ENCODE measurements around the gene OLFM2.
"Not testable (repeated sequence)": the region's sequence is repeated elsewhere in the genome, so short reads cannot be mapped to it uniquely, and the experiment has no call there.

OLFM2 gene

GRCh38 chr19:9943744-9944143 is 7.4 kb upstream of the OLFM2 start:
- no peak for DNase-seq (ENCODE audit: low read depth in 2 of 2)

- DNase-seq (ENCODE audit: low read depth in 2 of 2) = no peak
Measured at GRCh38 chr19:9941671-9942070, 5.4 kb upstream of the OLFM2 start.

- no peak for DNase-seq (ENCODE audit: low read depth in 2 of 2)
Measured at GRCh38 chr19:9941231-9941630, 4.9 kb upstream of the OLFM2 start.

- no peak for DNase-seq (ENCODE audit: low read depth in 2 of 2)
Measured at GRCh38 chr19:9940778-9941177, 4.5 kb upstream of the OLFM2 start.

GRCh38 chr19:9939301-9939913 is 3.1 kb upstream of the OLFM2 start:
- DNase-seq (ENCODE audit: low read depth in 2 of 2) = no peak

- no peak for DNase-seq (ENCODE audit: low read depth in 2 of 2)
Measured at GRCh38 chr19:9937001-9937411, 691 bp upstream of the OLFM2 start.

GRCh38 chr19:9935506-9936325 is 599 bp downstream of the OLFM2 start:
- no peak for DNase-seq (ENCODE audit: low read depth in 2 of 2)

GRCh38 chr19:9934132-9934950 is 2.0 kb downstream of the OLFM2 start:
- DNase-seq (ENCODE audit: low read depth in 2 of 2) = peak; percentile 77 to 96

GRCh38 chr19:9932835-9933234 is 3.5 kb downstream of the OLFM2 start:
- DNase-seq (ENCODE audit: low read depth in 2 of 2) = no peak

GRCh38 chr19:9931629-9932028 is 4.7 kb downstream of the OLFM2 start:
- DNase-seq (ENCODE audit: low read depth in 2 of 2) = no peak

GRCh38 chr19:9923440-9923839 is 12.9 kb downstream of the OLFM2 start:
- DNase-seq (ENCODE audit: low read depth in 2 of 2) = no peak

GRCh38 chr19:9922782-9923379 is 13.4 kb downstream of the OLFM2 start:
- not testable (repeated sequence) for DNase-seq (ENCODE audit: low read depth in 2 of 2)

- DNase-seq (ENCODE audit: low read depth in 2 of 2) = no peak
Measured at GRCh38 chr19:9917321-9917720, 19.0 kb downstream of the OLFM2 start.

- no peak for DNase-seq (ENCODE audit: low read depth in 2 of 2)
Measured at GRCh38 chr19:9916719-9917118, 19.6 kb downstream of the OLFM2 start.

- DNase-seq (ENCODE audit: low read depth in 2 of 2) = peak; percentile 70 to 81
Measured at GRCh38 chr19:9914315-9915207, 21.8 kb downstream of the OLFM2 start.

- no peak for DNase-seq (ENCODE audit: low read depth in 2 of 2)
Measured at GRCh38 chr19:9914001-9914314, 22.4 kb downstream of the OLFM2 start.

GRCh38 chr19:9913237-9914000 is 22.9 kb downstream of the OLFM2 start:
- DNase-seq (ENCODE audit: low read depth in 2 of 2) = no peak

- DNase-seq (ENCODE audit: low read depth in 2 of 2) = no peak
Measured at GRCh38 chr19:9912551-9913236, 23.6 kb downstream of the OLFM2 start.

- no peak for DNase-seq (ENCODE audit: low read depth in 2 of 2)
Measured at GRCh38 chr19:9911524-9912185, 24.7 kb downstream of the OLFM2 start.

Data from stimulated activated CD4-positive, alpha-beta T cell treated with anti-CD3 and anti-CD28 coated beads, Interleukin-4, amount 100 ng/mL, for 48 hours (primary cell).